Type B pancreatic cell (in vitro differentiated cells): Measurements from ENCODE around the gene RIMBP2. TPM values are rescaled to one million over a fixed set of nuclear protein-coding genes. Genes with fewer than 3 reads are reported as not detected.

Experiments used
- DNase-seq: peaks from one replicate; pipeline ENCODE4 v3.0.0; 2021; ENCODE audit warnings: mixed read lengths; ENCODE audit not compliant: unreplicated experiment; ENCODE audit errors: extremely low spot score
- H3K27ac Mint-ChIP-seq: 2 replicates; pipeline ENCODE4 v1.8.0; 2021; ENCODE audit warnings: mild to moderate bottlenecking, mixed read lengths
- H3K27me3 Mint-ChIP-seq: 2 replicates; pipeline ENCODE4 v1.8.0; 2021; ENCODE audit warnings: mixed read lengths
- H3K36me3 Mint-ChIP-seq: 2 replicates; pipeline ENCODE4 v1.8.0; 2021; ENCODE audit warnings: mixed read lengths
- H3K4me1 Mint-ChIP-seq: one replicate; pipeline ENCODE4 v1.8.0; 2021; ENCODE audit warnings: mixed read lengths; ENCODE audit not compliant: unreplicated experiment
- H3K4me3 Mint-ChIP-seq: 2 replicates; pipeline ENCODE4 v1.8.0; 2021; ENCODE audit warnings: mild to moderate bottlenecking, mixed read lengths
- H3K9me3 Mint-ChIP-seq: 2 replicates; pipeline ENCODE4 v1.8.0; 2021; ENCODE audit warnings: mixed read lengths
- CTCF ChIP-seq: fragments of 200-600 bp; sonication (generic); conservative IDR thresholded peaks from 2 replicates; pipeline ENCODE4 v1.5.0; 2021; ENCODE audit warnings: antibody characterized with exemption, mild to moderate bottlenecking
- total RNA-seq: library from RNA; stranded (reverse); gene quantifications from 2 replicates; pipeline ENCODE4 v1.2.1, GENCODE V29; 2021; ENCODE audit warnings: low replicate concordance

RIMBP2 gene
- total RNA-seq, 1 donor from 2014 or later, result 23.7 TPM

DNA sequence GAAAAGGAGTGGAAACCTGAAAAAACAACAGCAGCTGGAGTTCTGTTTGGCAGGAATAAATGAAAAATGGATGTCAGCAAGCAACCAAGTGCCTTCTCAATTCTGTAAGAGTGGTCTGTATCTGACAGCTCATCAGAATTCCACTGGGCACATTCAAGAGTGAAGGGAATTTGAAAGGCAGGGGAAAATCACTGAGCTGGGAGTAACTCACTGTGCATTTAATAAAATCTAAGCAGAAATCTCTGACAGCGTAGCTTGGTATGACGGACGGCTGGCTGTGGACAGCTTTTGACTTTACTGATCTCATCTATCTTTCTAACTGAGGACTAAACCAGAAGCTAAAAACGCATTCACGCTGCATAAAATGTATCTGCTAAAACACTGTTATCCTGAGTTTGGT, 153.4 kb downstream of the RIMBP2 start:
- H3K4me3 Mint-ChIP-seq, result no peak overlapping the region
- H3K27ac Mint-ChIP-seq, result no peak overlapping the region
- no peak for TF ChIP-seq CTCF
- peaks cover 6% of the 10 kb centered on the region for H3K27me3 Mint-ChIP-seq
- DNase-seq, result no peak
- no peaks in the 10 kb centered on the region for H3K4me1 Mint-ChIP-seq
- H3K36me3 Mint-ChIP-seq, result no peaks in the 10 kb centered on the region
- H3K9me3 Mint-ChIP-seq, result peaks cover 5% of the 10 kb centered on the region

DNA sequence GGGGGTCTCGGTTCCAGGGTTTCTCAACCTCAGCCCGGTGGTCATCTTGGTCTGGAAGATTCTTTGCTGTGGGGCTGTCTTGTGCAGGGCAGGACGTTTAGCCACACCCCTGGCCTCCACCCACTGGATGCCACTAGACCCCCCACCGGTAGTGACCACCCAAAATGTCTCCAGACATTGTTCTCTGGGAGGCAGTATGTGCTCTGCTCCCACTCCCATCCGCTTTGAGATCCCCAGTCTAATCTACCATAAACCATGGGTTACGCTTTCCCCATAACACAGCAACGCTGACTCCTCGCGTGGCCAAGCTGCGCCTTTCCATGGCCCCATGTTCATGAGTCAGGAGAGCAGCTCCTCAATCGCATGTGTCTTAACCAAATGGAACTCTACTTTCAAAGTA, 155.8 kb downstream of the RIMBP2 start:
- no peak overlapping the region for H3K4me3 Mint-ChIP-seq
- H3K27me3 Mint-ChIP-seq, result peaks cover 7% of the 10 kb centered on the region
- DNase-seq, result no peak
- no peak overlapping the region for H3K27ac Mint-ChIP-seq
- H3K4me1 Mint-ChIP-seq, result peaks cover 5% of the 10 kb centered on the region
- no peak for TF ChIP-seq CTCF
- peaks cover 1% of the 10 kb centered on the region for H3K9me3 Mint-ChIP-seq
- H3K36me3 Mint-ChIP-seq, result no peaks in the 10 kb centered on the region

DNA sequence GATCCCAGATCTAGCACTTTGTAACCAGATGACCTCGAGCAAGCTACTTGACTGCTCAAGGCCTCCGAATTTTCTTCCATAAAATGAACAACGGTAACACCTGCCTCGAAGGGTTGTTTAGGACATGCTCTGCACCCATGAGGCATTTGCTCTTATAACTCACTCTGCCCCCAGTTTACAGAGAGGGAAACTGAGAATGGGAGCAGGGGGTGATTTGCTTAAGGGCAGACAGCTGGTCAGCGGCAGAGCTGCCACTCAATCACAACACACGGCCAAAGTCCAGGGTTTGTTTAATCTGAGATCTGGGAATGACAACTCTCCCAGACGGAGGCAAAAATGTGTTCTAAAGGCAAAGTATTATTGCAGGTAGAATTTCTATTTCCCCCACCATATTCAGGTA, 156.3 kb downstream of the RIMBP2 start:
- no peak for TF ChIP-seq CTCF

GRCh38 chr12:130557886-130558765, 158.0 kb downstream of the RIMBP2 start:
- H3K4me1 Mint-ChIP-seq, result peaks cover 5% of the 10 kb centered on the region
- TF ChIP-seq CTCF, result no peak
- no peak for DNase-seq
- H3K27me3 Mint-ChIP-seq, result peaks cover 7% of the 10 kb centered on the region
- H3K4me3 Mint-ChIP-seq, result peak overlapping the region; percentile 10
- no peak overlapping the region for H3K27ac Mint-ChIP-seq
- H3K36me3 Mint-ChIP-seq, result no peaks in the 10 kb centered on the region
- H3K9me3 Mint-ChIP-seq, result no peaks in the 10 kb centered on the region

More for the DNA sequence above, 156.3 kb downstream of the RIMBP2 start:
- no peak overlapping the region for H3K27ac Mint-ChIP-seq
- H3K27me3 Mint-ChIP-seq, result peaks cover 7% of the 10 kb centered on the region
- no peaks in the 10 kb centered on the region for H3K36me3 Mint-ChIP-seq
- no peak for DNase-seq
- H3K4me3 Mint-ChIP-seq, result no peak overlapping the region
- no peaks in the 10 kb centered on the region for H3K9me3 Mint-ChIP-seq
- H3K4me1 Mint-ChIP-seq, result peaks cover 5% of the 10 kb centered on the region

DNA sequence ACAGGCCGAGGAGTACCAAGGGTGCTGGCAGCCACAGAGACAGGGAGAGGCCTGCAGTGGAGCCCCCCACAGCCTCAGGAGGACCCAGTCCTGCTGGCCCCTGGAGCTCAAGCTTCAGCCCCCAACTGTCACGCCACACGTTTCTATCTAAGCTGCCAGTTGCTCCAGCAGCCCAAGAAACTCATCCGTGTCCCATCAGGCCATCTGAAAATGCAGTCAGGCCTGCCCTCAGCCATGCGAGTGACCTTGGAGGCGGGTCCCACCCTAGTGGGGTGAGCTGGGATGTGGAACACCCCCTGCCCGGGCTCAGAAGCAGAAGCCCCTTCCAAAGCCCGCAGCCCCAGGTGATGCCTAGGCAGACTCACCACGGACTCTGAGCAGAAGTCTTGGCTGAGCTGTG, 158.9 kb downstream of the RIMBP2 start:
- Mint-ChIP-seq H3K9me3 (no peaks in the 10 kb centered on the region), H3K4me1 (peaks cover 5% of the 10 kb centered on the region), H3K27ac (no peak overlapping the region), H3K4me3 (no peak overlapping the region), H3K36me3 (no peaks in the 10 kb centered on the region), H3K27me3 (peaks cover 7% of the 10 kb centered on the region)
- no peak for DNase-seq
- TF ChIP-seq CTCF, result no peak
